Muscle of leg (tissue), 11 donors: ENCODE measurements around the gene ZNF865. TPM values are rescaled to one million over a fixed set of nuclear protein-coding genes. Genes with fewer than 3 reads are reported as not detected.

Experiments
- DNase-seq: peaks from one replicate; pipeline ENCODE4 v3.0.0; 2013
- H3K27ac ChIP-seq: one replicate; pipeline ENCODE4 v1.5.1; 2013; ENCODE audit warnings: mild to moderate bottlenecking, low read length, control low read depth
- H3K27me3 ChIP-seq: one replicate; pipeline ENCODE4 v1.6.1; 2013; ENCODE audit warnings: low read length; ENCODE audit not compliant: control insufficient read depth, insufficient read depth
- H3K36me3 ChIP-seq: one replicate; pipeline ENCODE4 v1.6.1; 2013; ENCODE audit warnings: low read length; ENCODE audit not compliant: control insufficient read depth, insufficient read depth
- H3K4me1 ChIP-seq: one replicate; pipeline ENCODE4 v1.6.1; 2013; ENCODE audit warnings: low read length; ENCODE audit not compliant: control insufficient read depth, insufficient read depth
- H3K4me3 ChIP-seq: one replicate; pipeline ENCODE4 v1.5.1; 2013; ENCODE audit warnings: low read length, control low read depth
- H3K9me3 ChIP-seq: replicated peaks from 2 replicates; pipeline ENCODE4 v1.6.1; 2013; ENCODE audit warnings: low read depth, low read length; ENCODE audit not compliant: control insufficient read depth
- WGBS: methylation state at CpG from one replicate; pipeline ENCODE4 v1.1.5; 2013; ENCODE audit warnings: missing lambda C conversion rate; ENCODE audit not compliant: insufficient coverage; 5-methylcytosine and 5-hydroxymethylcytosine counted together
- polyA plus RNA-seq, 8 donors: library from polyadenylated mRNA; unstranded; fragments of 120-200 nt; gene quantifications; one replicate each; pipeline versions ENCODE4 v1.2.1 to v1.2.3, GENCODE V29; 2013; ENCODE audit warnings: inconsistent platforms in 1 of 8, low replicate concordance in 1 of 8; ENCODE audit not compliant: insufficient read length in 8 of 8, insufficient read depth in 1 of 8
- total RNA-seq: library from RNA; stranded (reverse); fragments of 120-200 nt; gene quantifications from one replicate; pipeline ENCODE4 v1.2.4, GENCODE V29; 2013

ZNF865 gene
- total and polyA plus RNA-seq, 9 donors, result 1.2 to 9.9 (median 7.8) TPM

DNA sequence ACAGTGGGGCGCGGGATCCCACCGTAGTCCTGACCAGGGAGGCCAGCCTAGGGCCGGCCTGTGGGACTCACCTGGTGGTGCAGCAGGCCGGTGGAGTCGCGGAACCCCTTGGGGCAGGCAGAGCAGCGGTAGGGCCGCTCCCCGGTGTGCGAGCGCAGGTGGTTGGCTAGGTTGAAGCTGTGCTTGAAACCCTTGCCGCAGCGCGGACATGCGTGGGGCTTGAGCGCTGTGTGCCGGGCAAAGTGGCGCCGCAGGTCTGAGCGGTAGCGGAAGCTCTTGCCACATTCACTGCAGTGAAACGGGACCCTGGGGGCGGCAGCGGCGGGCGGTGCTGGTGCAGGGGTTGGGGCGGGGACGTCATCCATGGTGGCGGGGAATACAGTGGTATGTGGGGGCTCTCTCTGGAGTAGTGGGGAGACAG is 7.9 kb upstream of the ZNF865 start:
- Histone ChIP-seq H3K36me3 (peaks cover 44% of the 10 kb centered on the region), H3K4me1 (peaks cover 9% of the 10 kb centered on the region), H3K27me3 (no peaks in the 10 kb centered on the region), H3K9me3 (no peaks in the 10 kb centered on the region), H3K4me3 (no peak overlapping the region), H3K27ac (no peak overlapping the region)
- no peak for DNase-seq
- 96% methylated on average over 22 of the region's 30 CpGs for WGBS

DNA sequence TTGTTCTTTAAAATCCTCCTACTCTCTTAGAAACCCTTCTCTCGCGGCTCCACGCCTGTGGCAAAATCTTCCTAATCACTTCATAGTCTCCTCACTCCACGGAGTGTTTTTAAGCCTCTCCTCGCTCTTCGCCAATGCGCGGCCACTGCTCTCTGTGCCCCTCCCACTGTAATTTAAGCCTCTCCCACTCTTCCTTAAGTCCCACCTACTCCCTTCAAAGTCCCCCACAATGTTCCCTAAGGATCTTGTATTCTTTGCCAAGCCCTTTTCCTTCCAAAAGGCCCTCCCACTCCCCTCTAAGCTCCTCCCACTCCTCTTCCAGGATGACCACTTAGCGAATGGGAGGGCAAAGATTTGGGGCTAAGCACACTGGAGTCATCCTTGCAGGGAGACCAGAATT is 7.4 kb upstream of the ZNF865 start:
- H3K9me3 ChIP-seq, result no peaks in the 10 kb centered on the region
- WGBS, result 82% methylated on average over 8 of the region's 9 CpGs
- no peaks in the 10 kb centered on the region for H3K27me3 ChIP-seq
- peaks cover 9% of the 10 kb centered on the region for H3K4me1 ChIP-seq
- peaks cover 47% of the 10 kb centered on the region for H3K36me3 ChIP-seq
- H3K27ac ChIP-seq, result no peak overlapping the region
- no peak for DNase-seq
- no peak overlapping the region for H3K4me3 ChIP-seq

DNA sequence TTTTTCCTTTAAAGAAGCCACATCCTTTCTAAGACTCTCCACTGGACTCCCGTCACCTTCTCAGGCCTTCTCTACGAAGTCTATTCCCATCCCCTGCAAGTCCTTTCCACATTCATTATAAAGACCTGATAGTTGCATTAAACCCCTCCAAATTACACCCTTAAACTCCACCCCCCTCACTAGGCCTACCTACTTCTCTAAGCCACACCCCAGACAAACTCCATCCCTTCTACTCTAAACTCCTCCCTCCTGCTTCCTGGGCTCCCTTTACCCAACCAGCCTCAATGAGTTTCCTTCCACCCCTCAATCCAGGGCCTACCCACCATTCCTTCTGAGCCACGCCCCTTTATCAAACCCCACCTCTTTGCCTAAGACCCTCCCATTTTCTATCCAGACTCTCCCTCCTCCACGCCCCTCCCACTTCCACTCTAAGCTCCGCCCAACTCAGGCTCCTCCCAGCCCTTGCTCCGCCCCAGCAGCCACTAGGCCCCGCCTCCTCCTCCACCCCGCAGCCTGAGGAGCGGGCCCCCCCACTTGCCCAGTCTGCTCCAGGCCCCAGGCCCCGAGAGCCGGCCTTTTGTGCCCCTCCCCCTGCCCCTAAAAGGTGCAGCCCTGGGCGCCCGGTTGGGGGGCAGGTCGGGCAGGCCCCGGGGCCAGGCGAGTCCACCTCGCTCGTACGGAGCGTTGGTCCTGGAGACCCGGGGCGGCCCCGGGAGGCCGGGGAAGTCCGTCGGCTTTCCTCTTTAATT is 6.6 kb upstream of the ZNF865 start:
- H3K4me3 ChIP-seq, result peak overlapping the region; percentile 92
- H3K27ac ChIP-seq, result peak overlapping the region; percentile 100
- H3K36me3 ChIP-seq, result peaks cover 41% of the 10 kb centered on the region
- H3K27me3 ChIP-seq, result no peaks in the 10 kb centered on the region
- DNase-seq, result peak; percentile 95
- WGBS, result 6% methylated on average over 22 of the region's 26 CpGs
- peaks cover 9% of the 10 kb centered on the region for H3K4me1 ChIP-seq
- H3K9me3 ChIP-seq, result no peaks in the 10 kb centered on the region

GRCh38 chr19:55599468-55599841 is 6.0 kb upstream of the ZNF865 start, which contains the start of gene FIZ1:
FIZ1 (minus strand) TSS chr19:55599517; CDS start chr19:55597865, 1,652 bp downstream.
- Histone ChIP-seq H3K9me3 (no peaks in the 10 kb centered on the region), H3K4me1 (peaks cover 11% of the 10 kb centered on the region), H3K27me3 (no peaks in the 10 kb centered on the region), H3K27ac (peak within 1 kb of the TSS; percentile 100), H3K36me3 (peaks cover 38% of the 10 kb centered on the region), H3K4me3 (peak within 1 kb of the TSS; percentile 92)
- WGBS, result 0% methylated on average over 21 of the region's 23 CpGs
- DNase-seq, result peak; percentile 100

DNA sequence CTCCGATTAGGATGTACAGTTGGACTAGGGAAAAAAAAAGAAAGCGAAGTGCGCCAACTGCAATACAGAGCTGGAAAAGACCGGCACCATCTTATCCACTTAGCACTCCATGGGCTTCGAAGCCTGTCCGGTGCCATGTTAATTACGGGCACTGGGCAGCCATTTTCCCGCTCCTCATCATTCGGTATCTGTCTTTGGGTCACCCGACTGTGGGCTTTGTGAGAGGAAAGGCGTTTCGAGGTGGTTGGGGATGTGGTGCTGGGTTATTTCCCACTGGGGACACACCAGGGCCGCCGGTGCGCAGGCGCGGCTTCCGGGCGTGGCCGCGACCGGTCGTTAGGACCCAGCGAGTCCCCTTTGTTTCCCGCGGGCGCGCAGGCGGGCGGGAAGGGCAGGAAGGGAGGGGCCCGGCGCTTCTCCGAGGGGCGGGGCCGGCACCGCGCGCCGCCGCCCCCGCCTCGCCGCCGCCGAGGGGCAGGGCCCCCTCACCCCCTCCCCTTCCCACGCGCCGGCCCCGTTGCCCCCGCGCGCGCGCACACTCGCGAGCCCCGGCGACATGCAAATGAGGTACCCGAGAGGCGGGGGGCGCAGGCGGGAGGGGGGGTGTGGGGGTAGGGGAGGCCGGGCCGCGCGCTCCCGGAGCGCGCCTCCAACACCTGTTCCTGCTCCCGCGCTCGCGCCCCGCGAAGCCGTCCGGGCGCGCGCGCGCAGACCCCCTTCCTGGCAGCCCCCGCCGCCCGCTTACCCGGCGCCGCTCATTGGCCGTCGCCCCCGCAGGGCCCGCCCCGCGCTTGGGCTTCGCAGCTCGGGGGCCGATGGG is 5.4 kb upstream of the ZNF865 start, which contains the start of gene ZNF524:
Gene ZNF524 (plus strand): TSS at position 447 of the 820 bp plus-strand sequence. CDS start 1,825 bp downstream, outside the sequence.
- WGBS, result 0% methylated on average over 58 of the region's 97 CpGs
- Histone ChIP-seq H3K4me1 (peaks cover 15% of the 10 kb centered on the region), H3K36me3 (peaks cover 33% of the 10 kb centered on the region), H3K9me3 (no peaks in the 10 kb centered on the region), H3K4me3 (peak within 1 kb of the TSS; percentile 92), H3K27me3 (no peaks in the 10 kb centered on the region), H3K27ac (peak within 1 kb of the TSS; percentile 100)
- peak; percentile 97 for DNase-seq

DNA sequence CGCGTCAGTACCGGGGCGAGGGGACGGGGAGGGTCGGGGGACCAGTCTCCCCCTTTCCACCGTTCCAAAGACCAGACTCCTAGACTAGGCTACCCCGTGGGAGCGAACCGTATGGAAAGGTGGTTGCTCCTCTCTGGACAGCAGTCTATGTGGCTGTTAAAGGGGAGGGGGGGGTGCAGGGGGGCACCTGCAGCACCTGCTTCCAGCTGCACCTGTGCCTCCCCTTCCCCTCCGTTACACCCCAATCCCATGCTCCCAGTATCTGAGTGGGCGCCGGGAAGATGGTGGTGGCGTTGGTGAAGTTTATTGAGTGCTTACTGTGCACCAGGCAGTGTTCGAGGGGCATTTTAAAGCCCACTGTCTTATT is 4.8 kb upstream of the ZNF865 start:
- peaks cover 30% of the 10 kb centered on the region for H3K36me3 ChIP-seq
- peak overlapping the region; percentile 88 for H3K27ac ChIP-seq
- no CpG with 5 or more reads among the region's 15 CpGs for WGBS
- H3K4me1 ChIP-seq, result peaks cover 13% of the 10 kb centered on the region
- no peaks in the 10 kb centered on the region for H3K9me3 ChIP-seq
- no peaks in the 10 kb centered on the region for H3K27me3 ChIP-seq
- H3K4me3 ChIP-seq, result peak overlapping the region; percentile 57
- no peak for DNase-seq

DNA sequence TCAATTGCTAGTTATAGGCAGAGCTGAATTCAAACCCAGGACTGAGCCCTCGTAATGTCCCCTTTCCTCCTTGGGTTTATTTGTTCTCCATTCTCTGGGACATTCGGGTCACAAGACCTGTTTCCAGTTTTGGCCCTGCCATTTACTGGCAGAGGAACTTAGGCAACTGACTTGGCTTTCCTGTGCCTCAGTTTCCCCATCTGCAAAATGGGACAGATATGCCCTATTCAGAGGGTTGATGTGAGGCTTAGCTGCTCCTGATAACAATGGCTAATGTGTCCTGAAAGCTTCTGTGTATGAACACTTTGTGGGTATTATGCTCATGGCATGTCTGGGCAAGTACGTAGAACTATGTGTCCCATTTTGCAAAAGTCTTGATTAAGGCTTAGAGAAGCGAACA is 4.4 kb upstream of the ZNF865 start:
- peak overlapping the region; percentile 57 for H3K4me3 ChIP-seq
- DNase-seq, result no peak
- H3K36me3 ChIP-seq, result peaks cover 26% of the 10 kb centered on the region
- H3K27ac ChIP-seq, result peak overlapping the region; percentile 88
- H3K4me1 ChIP-seq, result peaks cover 13% of the 10 kb centered on the region
- no peaks in the 10 kb centered on the region for H3K27me3 ChIP-seq
- no peaks in the 10 kb centered on the region for H3K9me3 ChIP-seq
- WGBS, result 89% methylated on average over 4 of the region's 4 CpGs

DNA sequence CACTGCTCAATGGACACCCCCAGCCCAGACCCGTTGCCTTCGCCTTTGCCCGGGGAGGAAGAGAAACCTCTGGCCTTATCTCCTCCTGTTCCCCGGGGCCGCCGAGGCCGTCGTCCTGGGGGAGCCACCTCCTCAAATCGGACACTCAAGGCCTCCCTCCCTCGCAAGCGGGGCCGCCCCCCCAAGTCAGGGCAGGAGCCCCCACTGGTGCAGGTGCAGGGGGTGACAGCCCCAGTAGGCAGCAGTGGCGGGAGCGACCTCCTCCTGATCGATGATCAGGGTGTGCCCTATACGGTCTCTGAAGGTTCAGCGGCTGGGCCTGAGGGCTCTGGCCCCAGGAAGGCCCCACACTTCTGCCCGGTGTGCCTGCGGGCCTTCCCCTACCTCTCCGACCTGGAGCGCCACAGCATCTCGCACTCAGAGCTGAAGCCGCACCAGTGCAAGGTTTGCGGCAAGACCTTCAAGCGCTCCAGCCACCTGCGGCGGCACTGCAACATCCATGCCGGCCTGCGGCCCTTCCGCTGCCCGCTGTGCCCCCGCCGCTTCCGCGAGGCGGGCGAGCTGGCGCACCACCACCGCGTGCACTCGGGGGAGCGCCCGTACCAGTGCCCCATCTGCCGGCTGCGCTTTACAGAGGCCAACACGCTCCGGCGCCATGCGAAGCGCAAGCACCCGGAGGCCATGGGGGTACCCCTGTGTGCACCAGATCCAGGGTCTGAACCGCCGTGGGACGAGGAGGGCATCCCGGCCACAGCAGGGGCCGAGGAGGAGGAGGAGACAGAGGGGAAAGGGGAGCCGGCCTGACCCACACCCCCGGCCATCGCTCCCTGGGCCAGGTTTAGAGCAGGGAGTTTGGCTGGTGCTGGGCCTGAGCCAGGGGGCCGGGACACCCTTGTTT is 3.1 kb upstream of the ZNF865 start:
- DNase-seq, result no peak
- H3K9me3 ChIP-seq, result no peaks in the 10 kb centered on the region
- H3K27me3 ChIP-seq, result no peaks in the 10 kb centered on the region
- no peak overlapping the region for H3K4me3 ChIP-seq
- H3K36me3 ChIP-seq, result peaks cover 21% of the 10 kb centered on the region
- 89% methylated on average over 57 of the region's 60 CpGs for WGBS
- no peak overlapping the region for H3K27ac ChIP-seq
- H3K4me1 ChIP-seq, result peaks cover 22% of the 10 kb centered on the region

DNA sequence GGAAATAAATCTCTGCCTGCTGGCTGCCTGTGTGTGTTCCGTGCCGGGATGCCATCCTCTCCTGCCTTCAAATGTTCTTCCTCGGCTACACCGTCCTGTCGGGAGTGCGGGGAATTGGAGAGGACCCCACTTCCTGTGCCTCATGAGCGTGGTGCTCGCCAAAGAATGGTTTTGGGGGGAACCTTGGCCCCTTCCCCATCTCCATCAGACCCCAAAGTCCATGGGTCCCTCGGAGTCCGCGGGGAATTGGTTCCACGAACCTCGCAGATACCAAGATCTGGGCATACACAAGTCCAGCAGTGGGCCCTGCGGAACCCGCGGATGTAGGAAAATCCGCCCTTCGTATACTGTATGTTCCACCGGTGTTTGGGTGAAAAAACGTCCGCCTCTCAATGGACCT is 2.3 kb upstream of the ZNF865 start:
- DNase-seq, result no peak
- Histone ChIP-seq H3K36me3 (peaks cover 15% of the 10 kb centered on the region), H3K27ac (no peak overlapping the region), H3K4me1 (peaks cover 22% of the 10 kb centered on the region), H3K9me3 (no peaks in the 10 kb centered on the region), H3K4me3 (no peak overlapping the region), H3K27me3 (no peaks in the 10 kb centered on the region)
- WGBS, result 92% methylated on average over 13 of the region's 21 CpGs
